ENCODE data around the gene KIF2C.

GRCh38 chr1:44801491-44802305 lies 62.1 kb downstream of the KIF2C start:
- no peak for TF ChIP-seq CTCF (IDR thresholded peaks at IDR 0.05 in 2 of 3, conservative IDR thresholded peaks at IDR 0.05 in 1 of 3; ENCODE audit: borderline replicate concordance in 1 of 3, insufficient read depth in 1 of 3, low read depth in 2 of 3, low read length in 2 of 3)
- TF ChIP-seq POLR2AphosphoS5 (IDR thresholded peaks at IDR 0.05; ENCODE audit: low read depth, low read length) = no peak
- no peak for TF ChIP-seq CEBPB (IDR thresholded peaks at IDR 0.05; ENCODE audit: low read depth)
- TF ChIP-seq FOSL1 (IDR thresholded peaks at IDR 0.05; ENCODE audit: low read depth) = no peak
- TF ChIP-seq POLR2A (IDR thresholded peaks at IDR 0.05; ENCODE audit: borderline replicate concordance, extremely low read depth, insufficient read depth, insufficient read length) = no peak
- no peak for TF ChIP-seq RAD21 (IDR thresholded peaks at IDR 0.05; ENCODE audit: low read depth)
- TF ChIP-seq JUND (IDR thresholded peaks at IDR 0.05) = no peak
